Measurements from ENCODE around the gene PLXNC1. TPM values are rescaled to one million over a fixed set of nuclear protein-coding genes. Genes with fewer than 3 reads are reported as not detected.

PLXNC1 gene
- total RNA-seq, 2 donors from 2014 or later: 8.4 to 12.4 TPM

DNA sequence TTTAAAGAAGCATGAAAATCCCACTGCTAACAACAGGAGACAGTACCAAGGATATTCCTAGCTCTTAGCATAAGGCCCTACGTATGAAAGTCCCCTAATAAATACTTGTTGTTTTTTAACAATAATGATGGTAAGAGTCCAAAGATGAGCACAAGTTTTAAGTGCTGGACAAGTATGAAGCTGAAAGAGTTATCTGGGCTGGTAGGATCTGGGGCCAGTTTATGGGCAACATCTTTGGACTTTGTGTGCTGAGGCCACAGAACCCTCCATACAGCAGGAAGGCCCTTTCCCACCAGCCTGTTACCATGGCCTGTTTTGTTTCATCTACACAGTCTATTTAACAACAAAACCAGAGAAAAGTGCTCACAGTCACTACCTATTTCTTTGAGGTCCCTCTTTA is 12.5 kb upstream of the PLXNC1 start:
- no peaks in the 10 kb centered on the region for H3K9me3 ChIP-seq
- intact Hi-C loops (cut with DNase I): loop anchor here (2.0 kb wide), 1 partner anchor 397 kb away; no protein-coding TSS in a partner anchor
- H3K4me1 ChIP-seq: no peaks in the 10 kb centered on the region
- no peaks in the 10 kb centered on the region for H3K27me3 ChIP-seq
- no peak overlapping the region for H3K27ac ChIP-seq
- no peaks in the 10 kb centered on the region for H3K36me3 ChIP-seq
- H3K4me3 ChIP-seq: no peak overlapping the region
- no peak for DNase-seq
- H3K9ac ChIP-seq (ENCODE audit: low read depth in 2 of 2, low read length in 2 of 2): no peak overlapping the region
- TF ChIP-seq, protein P1, sequence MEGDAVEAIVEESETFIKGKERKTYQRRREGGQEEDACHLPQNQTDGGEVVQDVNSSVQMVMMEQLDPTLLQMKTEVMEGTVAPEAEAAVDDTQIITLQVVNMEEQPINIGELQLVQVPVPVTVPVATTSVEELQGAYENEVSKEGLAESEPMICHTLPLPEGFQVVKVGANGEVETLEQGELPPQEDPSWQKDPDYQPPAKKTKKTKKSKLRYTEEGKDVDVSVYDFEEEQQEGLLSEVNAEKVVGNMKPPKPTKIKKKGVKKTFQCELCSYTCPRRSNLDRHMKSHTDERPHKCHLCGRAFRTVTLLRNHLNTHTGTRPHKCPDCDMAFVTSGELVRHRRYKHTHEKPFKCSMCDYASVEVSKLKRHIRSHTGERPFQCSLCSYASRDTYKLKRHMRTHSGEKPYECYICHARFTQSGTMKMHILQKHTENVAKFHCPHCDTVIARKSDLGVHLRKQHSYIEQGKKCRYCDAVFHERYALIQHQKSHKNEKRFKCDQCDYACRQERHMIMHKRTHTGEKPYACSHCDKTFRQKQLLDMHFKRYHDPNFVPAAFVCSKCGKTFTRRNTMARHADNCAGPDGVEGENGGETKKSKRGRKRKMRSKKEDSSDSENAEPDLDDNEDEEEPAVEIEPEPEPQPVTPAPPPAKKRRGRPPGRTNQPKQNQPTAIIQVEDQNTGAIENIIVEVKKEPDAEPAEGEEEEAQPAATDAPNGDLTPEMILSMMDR (IDR thresholded peaks at IDR 0.05): no peak

DNA sequence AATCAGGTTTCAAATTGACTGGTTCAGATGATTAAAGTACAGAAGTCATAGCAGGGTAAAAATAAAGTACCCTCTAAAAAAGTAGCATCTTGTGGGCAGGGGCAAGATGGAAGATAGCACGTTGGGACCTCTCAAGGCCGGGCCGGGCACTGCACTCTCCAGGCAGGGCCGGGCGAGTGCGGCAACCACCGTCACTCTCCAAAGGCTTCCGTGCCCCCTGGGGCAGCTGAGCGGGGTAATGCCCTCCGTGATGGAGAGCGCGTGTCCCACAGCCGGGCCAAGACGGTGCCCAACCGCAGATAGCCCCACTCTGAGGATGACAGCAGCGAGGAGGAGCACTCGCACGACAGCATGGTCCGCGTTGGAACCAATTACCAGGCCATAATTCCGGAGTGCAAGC is 8.6 kb upstream of the PLXNC1 start:
- no peaks in the 10 kb centered on the region for H3K27me3 ChIP-seq
- intact Hi-C loops (cut with DNase I): loop anchor here (5.0 kb wide), 1 partner anchor 62 kb away; no protein-coding TSS in a partner anchor
- TF ChIP-seq, protein P1 (IDR thresholded peaks at IDR 0.05): no peak

DNA sequence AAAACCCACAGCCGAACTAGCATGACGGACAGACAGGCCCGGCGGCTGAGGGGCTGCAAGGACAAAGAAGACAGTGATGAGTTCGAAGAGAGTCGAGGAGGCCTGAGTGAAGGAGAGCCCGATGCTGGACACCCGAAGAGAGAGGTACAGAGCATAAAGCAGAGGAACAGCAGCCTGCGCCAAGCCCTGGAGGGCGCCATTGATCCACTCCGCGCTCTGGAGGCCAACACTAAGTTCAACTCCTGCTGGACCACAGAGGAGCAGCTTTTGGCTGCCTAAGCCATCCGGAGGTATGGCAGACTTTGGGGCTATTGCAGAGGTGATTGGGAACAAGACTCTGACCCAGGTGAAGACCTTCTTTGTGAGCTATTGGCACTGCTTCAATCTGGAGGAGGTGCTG is 7.8 kb upstream of the PLXNC1 start:
- TF ChIP-seq, protein P1 (IDR thresholded peaks at IDR 0.05): peak; percentile 28
- H3K9me3 ChIP-seq: no peaks in the 10 kb centered on the region
- H3K9ac ChIP-seq (ENCODE audit: low read depth in 2 of 2, low read length in 2 of 2): no peak overlapping the region
- peak; percentile 48 for DNase-seq
- no peak overlapping the region for H3K4me3 ChIP-seq
- no peaks in the 10 kb centered on the region for H3K4me1 ChIP-seq
- H3K27me3 ChIP-seq: no peaks in the 10 kb centered on the region
- no peak overlapping the region for H3K27ac ChIP-seq
- H3K36me3 ChIP-seq: no peaks in the 10 kb centered on the region
- intact Hi-C loops (cut with DNase I): loop anchor here (5.0 kb wide), 1 partner anchor 62 kb away; no protein-coding TSS in a partner anchor

More for the DNA sequence above, 8.6 kb upstream of the PLXNC1 start:
- H3K4me1 ChIP-seq: no peaks in the 10 kb centered on the region
- no peak overlapping the region for H3K9ac ChIP-seq (ENCODE audit: low read depth in 2 of 2, low read length in 2 of 2)
- H3K27ac ChIP-seq: no peak overlapping the region
- no peak for DNase-seq
- H3K9me3 ChIP-seq: no peaks in the 10 kb centered on the region
- H3K4me3 ChIP-seq: no peak overlapping the region
- H3K36me3 ChIP-seq: no peaks in the 10 kb centered on the region

DNA sequence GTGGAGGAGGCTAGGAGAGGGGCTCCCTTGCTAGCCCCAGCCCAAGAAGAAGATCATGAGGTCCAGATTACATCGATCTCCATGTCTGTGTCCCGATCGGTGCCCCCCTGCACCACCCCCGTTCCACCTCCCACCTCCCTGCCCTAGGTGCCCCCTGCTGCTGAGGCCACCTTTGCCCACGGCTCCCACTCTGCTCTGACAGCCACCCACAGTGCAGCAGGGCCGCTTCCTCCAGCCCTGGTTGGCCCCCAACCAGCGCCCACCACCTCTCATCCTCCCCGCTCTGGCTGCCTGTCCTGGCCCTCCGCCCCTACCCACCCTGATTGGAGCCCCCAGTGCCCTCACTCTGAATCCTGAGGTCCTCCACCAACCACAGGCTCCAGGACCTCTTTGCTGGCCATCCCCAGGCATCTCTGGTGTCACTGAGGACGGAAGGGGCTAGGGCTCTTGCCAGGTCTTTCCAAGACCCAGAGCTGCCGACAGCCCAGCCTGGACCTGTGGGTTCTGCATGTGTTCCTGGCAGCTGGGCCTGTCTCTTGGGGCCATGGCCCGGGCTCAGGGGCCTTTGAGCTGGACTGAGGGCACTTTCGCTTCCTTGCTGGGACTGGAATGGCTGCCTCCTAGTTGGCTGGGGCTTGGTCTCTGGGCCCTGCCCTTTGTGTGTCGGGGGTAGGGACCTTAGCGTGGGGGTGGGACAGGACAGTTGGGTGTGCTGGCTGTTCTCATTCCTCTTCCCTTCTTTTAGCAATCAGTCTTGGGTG is 7.2 kb upstream of the PLXNC1 start:
- H3K4me3 ChIP-seq: no peak overlapping the region
- TF ChIP-seq, protein P1 (IDR thresholded peaks at IDR 0.05): no peak
- no peaks in the 10 kb centered on the region for H3K4me1 ChIP-seq
- intact Hi-C loops (cut with DNase I): loop anchor here (5.0 kb wide), 1 partner anchor 61 kb away; no protein-coding TSS in a partner anchor
- H3K27ac ChIP-seq: no peak overlapping the region
- no peaks in the 10 kb centered on the region for H3K27me3 ChIP-seq
- H3K36me3 ChIP-seq: no peaks in the 10 kb centered on the region
- H3K9me3 ChIP-seq: no peaks in the 10 kb centered on the region
- H3K9ac ChIP-seq (ENCODE audit: low read depth in 2 of 2, low read length in 2 of 2): no peak overlapping the region
- no peak for DNase-seq

DNA sequence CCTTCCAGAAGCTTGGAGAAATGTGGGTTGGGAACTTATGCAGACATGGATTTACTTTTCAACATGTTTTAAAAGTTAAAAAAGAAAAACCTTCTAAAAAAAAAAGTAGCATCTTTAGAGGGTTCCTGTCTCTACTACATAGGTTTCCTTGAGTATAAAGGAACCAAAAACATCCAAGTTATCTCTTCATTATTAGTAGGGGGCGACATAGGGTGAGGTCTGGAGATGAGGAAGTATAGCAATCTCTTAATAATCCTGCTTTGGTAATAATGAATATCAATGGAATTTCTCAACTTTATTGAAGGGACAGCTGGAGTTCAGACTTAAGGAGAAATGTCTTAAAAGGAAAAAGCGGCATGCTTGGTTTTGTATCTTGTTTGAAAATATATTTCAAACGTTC is 6.5 kb upstream of the PLXNC1 start:
- Histone ChIP-seq H3K36me3 (no peaks in the 10 kb centered on the region), H3K9me3 (no peaks in the 10 kb centered on the region), H3K9ac (ENCODE audit: low read depth in 2 of 2, low read length in 2 of 2) (no peak overlapping the region), H3K27me3 (no peaks in the 10 kb centered on the region), H3K27ac (no peak overlapping the region), H3K4me1 (no peaks in the 10 kb centered on the region), H3K4me3 (no peak overlapping the region)
- intact Hi-C loops (cut with DNase I): loop anchor here (5.0 kb wide), 1 partner anchor 60 kb away; no protein-coding TSS in a partner anchor
- TF ChIP-seq, protein P1 (IDR thresholded peaks at IDR 0.05): no peak
- DNase-seq: no peak

All from colonic mucosa (tissue), 4 donors.